GM12864 (cell line): ENCODE results near the gene AGXT2.

Experiments
- DNase-seq: peaks from one replicate; pipeline ENCODE4 v3.0.0-alpha.2; 2011; ENCODE audit warnings: low read depth
- H3K4me3 ChIP-seq: 2 replicates; pipeline ENCODE4 v1.5.1; 2011; ENCODE audit warnings: mild to moderate bottlenecking, low read depth, low read length, control low read depth
- TF ChIP-seq, protein P1 (sequence below): IDR thresholded peaks from 2 replicates; pipeline ENCODE4 v1.5.1; 2011; ENCODE audit warnings: low read depth, mild to moderate bottlenecking, moderate library complexity, low read length, control low read depth, inconsistent platforms; ENCODE audit errors: missing control alignments

AGXT2 gene

DNA sequence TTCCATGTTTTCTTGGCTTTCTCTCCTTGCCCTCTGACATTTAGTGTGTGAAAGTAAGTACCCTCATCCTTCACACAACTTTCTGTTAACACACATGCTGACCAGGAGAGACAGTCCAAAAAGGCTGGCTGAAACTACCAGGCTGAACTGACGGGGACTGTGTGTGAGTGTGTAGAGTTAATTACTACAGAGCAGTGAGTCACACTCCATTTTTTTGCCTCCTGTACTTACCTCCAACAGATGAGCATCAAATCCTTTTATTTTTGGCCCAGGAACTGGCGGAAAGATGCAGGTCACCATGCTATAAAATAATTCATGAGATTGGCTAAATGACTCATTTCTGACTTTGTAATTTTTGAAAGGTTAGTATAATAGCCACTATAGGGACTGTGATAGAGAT, 20.2 kb upstream of the AGXT2 start:
- H3K4me3 ChIP-seq = no peak overlapping the region
- no peak for DNase-seq
- TF ChIP-seq, protein P1, sequence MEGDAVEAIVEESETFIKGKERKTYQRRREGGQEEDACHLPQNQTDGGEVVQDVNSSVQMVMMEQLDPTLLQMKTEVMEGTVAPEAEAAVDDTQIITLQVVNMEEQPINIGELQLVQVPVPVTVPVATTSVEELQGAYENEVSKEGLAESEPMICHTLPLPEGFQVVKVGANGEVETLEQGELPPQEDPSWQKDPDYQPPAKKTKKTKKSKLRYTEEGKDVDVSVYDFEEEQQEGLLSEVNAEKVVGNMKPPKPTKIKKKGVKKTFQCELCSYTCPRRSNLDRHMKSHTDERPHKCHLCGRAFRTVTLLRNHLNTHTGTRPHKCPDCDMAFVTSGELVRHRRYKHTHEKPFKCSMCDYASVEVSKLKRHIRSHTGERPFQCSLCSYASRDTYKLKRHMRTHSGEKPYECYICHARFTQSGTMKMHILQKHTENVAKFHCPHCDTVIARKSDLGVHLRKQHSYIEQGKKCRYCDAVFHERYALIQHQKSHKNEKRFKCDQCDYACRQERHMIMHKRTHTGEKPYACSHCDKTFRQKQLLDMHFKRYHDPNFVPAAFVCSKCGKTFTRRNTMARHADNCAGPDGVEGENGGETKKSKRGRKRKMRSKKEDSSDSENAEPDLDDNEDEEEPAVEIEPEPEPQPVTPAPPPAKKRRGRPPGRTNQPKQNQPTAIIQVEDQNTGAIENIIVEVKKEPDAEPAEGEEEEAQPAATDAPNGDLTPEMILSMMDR = no peak

DNA sequence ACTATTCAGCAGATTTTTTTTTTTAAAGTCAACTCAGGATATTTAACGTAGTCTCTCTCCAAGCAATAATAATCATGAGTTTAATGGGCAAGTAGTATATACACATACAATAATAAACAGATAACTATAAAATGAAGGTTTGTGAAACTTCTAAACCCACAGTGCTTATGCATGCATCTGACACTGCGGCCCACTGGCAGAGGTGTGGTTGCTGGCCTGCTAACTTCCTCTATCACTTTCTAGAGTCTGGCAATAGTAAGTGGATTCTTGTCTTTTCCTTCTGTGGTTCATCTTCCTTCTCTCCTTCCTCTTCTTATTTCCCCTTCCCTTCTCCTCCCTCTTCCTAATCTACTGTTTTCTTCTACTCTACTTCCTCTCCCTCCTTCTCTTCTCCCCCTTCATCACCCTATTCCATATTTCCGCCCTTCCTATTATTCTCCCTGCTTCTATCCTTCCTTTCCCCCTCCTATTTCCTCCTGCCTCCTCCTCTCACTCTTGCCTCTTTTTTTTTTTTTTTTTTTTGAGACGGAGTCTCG, 18.6 kb upstream of the AGXT2 start:
- TF ChIP-seq, protein P1 = no peak
- H3K4me3 ChIP-seq = no peak overlapping the region
- DNase-seq = peak; percentile 4

- H3K4me3 ChIP-seq = no peak overlapping the region
- no peak for DNase-seq
- TF ChIP-seq, protein P1 = no peak
Measured at GRCh38 chr5:35063414-35063813, 15.7 kb upstream of the AGXT2 start.

DNA sequence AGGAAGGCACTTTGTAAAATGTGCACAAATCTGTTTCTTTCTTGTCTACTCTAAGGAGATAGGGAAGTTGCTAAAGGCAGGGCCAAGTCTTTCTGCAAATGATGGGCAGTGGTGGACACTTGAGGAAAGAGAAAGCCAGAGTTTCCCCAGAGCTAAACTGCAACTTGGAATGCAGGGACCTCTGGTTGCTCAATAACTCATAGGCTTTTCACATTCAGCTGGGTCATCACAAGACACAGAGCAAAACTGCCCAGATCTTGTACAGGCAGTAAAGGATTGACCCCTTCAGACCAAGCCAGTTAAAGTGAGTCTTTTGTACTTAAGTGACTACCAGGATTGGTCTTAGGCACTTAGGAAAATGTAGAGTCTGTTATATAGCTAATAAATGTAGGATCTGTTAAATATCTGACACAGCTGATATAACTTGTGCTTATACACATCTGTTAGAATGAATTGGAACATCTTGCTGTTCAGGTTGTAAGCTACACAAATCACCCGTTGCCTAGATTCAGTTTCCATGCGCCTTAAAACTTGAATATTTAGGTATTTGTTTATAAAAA, 13.5 kb upstream of the AGXT2 start:
- H3K4me3 ChIP-seq = no peak overlapping the region
- TF ChIP-seq, protein P1 = no peak
- no peak for DNase-seq

DNA sequence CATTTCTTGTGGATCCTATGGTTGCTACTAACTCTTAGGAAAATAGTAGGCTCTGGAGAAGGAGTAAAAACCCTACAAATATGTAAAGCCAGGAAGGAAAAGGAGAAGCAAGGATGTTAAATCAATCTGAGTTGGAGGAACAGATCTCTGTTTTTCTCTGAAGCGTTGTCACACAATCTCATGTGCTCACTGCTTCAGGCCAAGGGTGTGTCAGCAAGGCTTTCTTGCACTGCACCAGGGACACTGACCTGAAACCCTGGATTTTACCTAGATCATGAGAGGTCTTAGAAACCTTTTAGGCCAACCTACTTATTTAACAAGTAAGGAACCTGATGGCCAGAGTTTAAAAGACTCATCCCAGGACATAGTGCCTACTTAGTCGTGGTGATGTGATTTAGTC, 12.5 kb upstream of the AGXT2 start:
- TF ChIP-seq, protein P1 = no peak
- no peak overlapping the region for H3K4me3 ChIP-seq
- no peak for DNase-seq

GRCh38 chr5:35059251-35059650, 11.5 kb upstream of the AGXT2 start:
- TF ChIP-seq, protein P1 = no peak
- H3K4me3 ChIP-seq = no peak overlapping the region
- DNase-seq = no peak

DNA sequence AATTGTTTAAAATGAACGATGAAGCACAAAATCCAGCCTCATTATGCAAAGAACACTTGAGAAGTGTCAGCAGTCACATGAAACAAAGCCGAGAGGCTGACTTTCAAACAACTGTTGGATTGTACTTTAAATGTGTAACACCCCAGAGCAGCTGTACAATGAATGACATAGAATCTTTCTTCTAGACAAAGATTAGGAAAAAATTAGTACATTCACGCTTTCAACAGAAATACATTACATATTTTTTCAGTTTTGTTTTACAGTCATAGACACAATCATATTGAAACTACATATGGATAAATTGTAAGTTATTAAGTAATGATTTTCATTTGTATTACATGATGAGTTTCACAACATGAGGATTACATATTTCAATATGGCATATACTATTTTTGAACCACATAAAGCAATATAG, 10.6 kb upstream of the AGXT2 start:
- TF ChIP-seq, protein P1 = no peak
- DNase-seq = no peak
- no peak overlapping the region for H3K4me3 ChIP-seq
